ENCODE results near the gene ZNF556. TPM values are rescaled to one million over a fixed set of nuclear protein-coding genes. Genes with fewer than 3 reads are reported as not detected.
"Not testable (repeated sequence)": the region's sequence is repeated elsewhere in the genome, so short reads cannot be mapped to it uniquely, and the experiment has no call there.

Gene ZNF556
- total RNA-seq, 1 experiment from 2014 or later, result not detected

DNA sequence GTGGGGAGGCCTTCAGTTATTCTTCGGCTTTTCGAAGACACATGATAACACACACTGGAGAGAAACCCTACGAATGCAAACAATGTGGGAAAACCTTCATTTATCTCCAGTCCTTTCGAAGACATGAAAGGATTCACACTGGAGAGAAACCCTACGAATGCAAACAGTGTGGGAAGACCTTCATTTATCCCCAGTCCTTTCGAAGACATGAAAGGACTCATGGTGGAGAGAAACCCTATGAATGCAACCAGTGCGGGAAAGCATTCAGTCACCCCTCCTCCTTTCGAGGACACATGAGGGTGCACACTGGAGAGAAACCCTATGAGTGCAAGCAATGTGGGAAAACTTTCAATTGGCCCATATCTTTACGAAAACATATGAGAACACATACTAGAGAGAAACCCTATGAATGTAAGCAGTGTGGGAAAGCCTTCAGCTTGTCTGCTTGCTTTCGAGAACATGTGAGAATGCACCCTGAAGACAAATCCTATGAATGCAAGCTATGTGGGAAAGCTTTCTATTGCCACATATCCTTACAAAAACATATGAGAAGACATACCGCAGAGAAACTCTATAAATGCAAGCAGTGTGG, 14.0 kb upstream of the ZNF556 start:
- DNase-seq (ENCODE audit: low spot score), result no peak

DNA sequence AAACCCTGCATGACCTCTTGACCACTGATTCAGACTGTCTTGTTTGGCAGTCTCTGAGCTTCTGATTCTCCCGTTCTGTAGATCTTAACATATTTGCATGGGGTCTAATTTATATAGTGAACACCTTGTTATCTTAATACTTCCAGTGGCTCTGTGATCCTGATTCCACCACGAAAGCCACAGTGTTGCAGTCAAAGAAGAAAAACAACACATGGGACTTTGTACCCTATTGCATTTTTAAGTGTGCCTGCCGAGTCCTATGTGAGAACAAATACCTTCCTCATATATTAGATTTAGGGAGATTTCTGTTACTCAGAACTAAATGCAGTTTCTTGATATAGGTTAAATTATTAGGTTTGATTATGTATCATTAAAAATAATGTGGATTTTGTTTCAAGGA, 12.3 kb upstream of the ZNF556 start:
- no peak for DNase-seq (ENCODE audit: low spot score)

DNA sequence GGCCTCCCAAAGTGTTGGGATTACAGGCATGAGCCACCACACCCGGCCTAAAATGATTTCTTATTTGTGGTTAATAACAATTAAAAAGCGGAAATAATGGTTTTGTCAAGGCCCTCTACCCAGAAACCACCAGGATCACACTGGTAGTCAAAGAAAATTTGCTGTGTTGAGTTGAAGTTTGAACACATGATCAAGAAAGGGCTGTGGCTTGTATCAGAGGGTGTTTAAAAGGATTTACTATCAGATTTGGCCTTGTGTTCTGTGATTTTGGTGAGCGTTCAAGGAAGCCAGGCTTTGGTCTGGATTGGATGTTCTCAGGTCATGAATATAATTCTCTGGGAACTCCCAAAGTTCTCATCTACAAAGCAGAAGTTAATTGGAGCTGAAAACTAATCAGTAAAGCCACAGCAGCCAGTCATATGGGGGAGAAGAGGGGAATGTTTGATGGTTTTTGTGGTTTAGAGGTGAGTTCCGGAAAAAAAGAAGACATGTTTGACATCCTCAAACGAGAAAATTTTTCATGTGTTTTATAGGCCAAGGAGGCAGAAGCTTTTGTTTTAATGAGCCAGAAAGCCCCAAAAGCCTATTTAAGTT, 10.6 kb upstream of the ZNF556 start:
- no peak for DNase-seq (ENCODE audit: low spot score)

DNA sequence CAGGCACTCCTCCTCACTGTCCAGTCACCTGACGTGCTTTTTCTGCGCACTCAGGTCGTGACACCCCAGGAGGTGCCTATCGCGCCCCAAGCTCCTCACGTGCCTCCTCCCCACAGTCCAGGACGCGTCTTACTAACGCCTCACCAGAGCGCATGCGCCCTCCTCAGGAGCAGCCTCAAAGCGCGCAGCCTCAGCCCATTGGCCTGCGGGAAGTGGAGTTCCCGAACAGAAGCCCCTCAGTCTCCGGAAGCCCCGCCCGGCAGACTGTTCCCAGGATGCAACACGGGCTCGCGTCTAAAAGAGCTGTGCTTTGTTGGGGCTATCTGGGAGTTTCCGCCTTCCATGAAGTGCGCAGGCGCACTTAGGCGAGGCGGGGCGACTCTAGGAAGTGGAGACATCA, 8.3 kb upstream of the ZNF556 start:
- no peak for DNase-seq (ENCODE audit: low spot score)

- DNase-seq (ENCODE audit: low spot score), result no peak
Observed at GRCh38 chr19:2863816-2864215, 3.3 kb upstream of the ZNF556 start.

DNA sequence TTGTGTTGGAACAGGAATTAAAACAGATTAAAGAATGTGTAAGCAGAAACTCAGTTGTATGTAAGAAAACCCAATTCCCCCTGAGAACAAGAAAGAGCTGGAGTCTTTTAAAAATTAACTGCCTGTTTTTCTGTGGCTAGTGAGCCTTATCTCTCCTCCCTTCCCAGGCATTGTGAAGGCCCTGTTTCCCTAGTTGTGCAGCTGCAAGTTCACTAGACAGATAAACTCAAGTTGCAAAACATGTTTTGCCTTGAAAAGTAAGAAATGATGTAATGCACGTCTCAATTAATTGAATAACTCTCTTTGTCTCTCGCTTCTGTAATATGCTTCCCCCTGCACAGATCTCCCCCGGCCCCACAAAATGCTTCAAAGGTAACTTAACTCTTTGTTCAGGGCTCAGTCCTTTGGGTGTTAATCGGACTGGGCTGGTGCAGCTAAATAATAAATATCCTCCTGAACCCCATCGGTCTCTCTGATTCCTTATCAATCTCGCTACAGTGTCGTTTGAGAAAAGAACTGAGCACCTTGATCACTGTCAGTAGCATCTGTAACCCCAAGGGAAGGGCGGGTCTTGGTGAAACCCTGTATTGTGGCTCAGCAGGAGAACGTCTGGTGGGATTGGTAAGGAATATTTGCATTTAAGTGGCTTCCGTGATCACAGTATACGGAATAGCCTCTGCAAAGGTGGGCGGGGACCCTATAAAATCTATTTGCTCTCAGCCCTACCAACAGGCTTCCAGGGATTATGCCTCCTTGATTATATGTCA, 1.6 kb upstream of the ZNF556 start:
- DNase-seq (ENCODE audit: low spot score), result no peak

DNA sequence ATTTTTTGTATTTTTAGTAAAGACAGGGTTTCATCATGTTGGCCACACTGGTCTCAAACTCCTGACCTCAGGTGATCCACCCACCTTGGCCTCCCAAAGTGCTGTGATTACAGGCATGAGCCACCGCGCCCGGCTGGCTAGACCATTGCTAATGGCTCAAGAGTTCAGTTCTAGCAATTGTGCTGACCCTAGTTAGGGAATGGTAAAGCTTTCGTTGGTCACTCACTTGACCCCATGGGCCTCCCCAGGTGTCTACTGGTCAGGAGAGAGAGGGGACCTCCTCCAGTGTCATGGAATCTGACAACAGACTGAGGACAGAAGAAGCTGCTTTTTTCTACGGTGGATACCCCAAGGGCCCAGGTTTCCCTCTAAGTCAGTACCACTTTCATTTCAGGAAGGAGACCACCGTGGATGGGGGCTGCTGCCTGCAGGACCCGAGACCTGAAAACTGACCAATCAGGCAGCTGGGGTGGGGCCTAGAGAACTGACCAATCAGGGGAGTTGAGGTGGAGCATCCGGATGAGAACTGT, 575 bp upstream of the ZNF556 start:
- no peak for DNase-seq (ENCODE audit: low spot score)

- DNase-seq (ENCODE audit: low spot score), result no peak
Observed at GRCh38 chr19:2869618-2870017, 2.5 kb downstream of the ZNF556 start.

- DNase-seq (ENCODE audit: low spot score), result not testable (repeated sequence)
Observed at GRCh38 chr19:2872175-2872574, 5.0 kb downstream of the ZNF556 start.

DNA sequence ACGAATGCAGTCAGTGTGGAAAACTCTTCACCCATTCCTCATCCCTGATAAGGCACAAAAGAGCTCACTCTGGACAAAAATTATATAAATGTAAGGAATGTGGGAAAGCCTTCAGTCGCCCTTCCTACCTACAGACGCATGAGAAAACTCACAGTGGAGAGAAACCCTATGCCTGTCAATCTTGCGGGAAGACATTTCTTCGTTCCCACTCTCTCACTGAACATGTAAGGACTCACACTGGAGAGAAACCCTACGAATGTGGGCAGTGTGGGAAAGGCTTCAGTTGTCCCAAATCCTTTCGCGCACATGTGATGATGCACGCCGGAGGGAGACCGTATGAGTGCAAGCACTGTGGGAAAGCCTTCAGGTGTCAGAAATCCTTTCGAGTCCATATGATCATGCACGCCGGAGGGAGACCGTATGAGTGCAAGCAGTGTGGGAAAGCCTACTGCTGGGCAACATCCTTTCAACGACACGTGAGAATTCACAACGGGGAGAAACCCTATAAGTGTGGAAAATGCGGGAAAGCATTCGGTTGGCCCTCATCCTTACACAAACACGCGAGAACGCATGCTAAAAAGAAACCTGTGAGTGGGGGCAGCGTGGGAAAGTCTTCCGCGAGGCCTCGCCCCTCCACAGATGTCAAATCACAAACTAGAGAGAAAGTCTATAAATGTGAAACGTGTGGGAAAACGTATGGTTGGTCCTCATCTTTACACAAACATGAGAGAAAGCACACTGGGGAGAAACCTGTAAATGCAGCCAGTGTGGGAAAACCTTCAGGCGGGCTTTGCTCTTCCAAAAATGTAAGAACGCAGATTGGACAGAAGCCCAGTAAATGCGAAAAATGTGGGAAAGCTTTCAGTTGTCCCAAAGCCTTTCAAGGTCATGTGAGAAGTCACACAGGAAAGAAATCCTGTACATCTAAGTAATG, 10.5 kb downstream of the ZNF556 start:
- no peak for DNase-seq (ENCODE audit: low spot score)

DNA sequence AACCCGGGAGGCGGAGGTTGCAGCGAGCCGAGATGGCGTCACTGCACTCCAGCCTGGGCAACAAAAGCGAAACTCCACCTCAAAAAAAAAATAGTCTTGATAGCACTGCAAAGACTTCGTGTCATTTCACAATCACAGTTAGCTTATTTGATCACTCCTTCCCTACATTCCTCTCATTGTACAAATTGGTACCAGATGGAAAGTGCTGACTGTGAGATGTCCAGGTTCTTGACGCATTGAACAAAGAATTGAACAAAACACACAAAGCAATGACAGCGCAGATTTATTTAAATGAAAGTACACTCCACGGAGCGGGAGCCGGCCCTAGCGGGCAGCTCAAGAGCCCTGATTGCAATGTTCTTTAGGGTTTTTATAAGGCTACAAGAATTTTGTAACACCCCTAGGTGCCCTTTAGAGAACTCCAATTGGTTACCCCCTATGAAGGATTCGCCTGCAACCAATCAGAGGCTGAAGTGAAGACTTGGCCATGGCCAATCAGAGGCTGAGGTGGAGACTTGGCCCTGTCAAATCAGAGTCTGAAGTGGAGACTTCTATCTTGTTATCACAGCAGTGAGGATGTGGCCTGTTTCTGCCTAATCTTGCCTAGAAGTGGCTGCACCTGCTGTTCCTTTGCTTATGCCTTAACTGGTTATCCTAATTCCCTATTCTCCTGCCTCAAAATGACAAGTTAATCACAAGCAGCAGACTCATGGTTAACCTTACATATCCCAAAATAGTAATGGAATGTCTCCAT, 16.7 kb downstream of the ZNF556 start:
- DNase-seq (ENCODE audit: low spot score), result no peak

DNA sequence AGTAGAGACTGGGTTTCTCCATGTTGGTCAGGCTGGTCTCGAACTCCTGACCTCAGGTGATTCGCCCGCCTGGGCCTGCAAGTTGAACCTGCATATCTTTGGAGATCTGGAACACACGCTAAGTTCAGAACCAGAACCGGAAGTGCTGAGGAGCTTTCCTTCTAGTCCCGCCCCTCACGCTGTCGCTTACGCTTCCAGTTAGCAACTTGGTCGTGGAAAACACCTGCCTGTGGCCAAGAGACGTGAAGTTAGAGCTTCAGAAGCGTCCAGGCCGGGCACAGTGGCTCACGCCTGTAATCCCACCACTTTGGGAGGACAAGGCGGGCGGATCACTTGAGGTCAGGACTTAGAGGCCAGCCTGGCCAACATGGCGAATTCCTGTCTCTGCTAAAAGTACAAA, 18.6 kb downstream of the ZNF556 start:
- no peak for DNase-seq (ENCODE audit: low spot score)

GRCh38 chr19:2887391-2887914, 20.3 kb downstream of the ZNF556 start:
- peak; percentile 59 for DNase-seq (ENCODE audit: low spot score)

- DNase-seq (ENCODE audit: low spot score), result no peak
Observed at GRCh38 chr19:2888731-2889224, 21.6 kb downstream of the ZNF556 start.

DNA sequence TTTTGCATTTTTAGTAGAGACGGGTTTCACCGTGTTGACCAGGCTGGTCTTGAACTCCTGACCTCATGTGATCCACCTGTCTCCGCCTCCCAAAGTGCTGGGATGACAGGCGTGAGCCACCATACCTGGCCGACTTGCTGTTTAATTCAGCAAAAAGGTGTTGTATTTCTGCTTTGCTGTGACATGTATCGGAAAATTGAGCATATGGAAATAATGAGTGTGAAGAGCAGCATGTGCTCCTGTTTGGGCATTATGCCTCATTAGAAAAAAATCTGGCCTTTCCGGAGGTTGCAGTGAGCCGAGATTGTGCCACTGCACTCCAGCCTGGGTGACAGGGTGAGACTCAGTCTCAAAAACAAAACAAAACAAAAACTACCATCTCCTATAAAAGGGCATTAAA, 23.4 kb downstream of the ZNF556 start:
- DNase-seq (ENCODE audit: low spot score), result not testable (repeated sequence)

GRCh38 chr19:2896694-2897093, 29.6 kb downstream of the ZNF556 start:
- DNase-seq (ENCODE audit: low spot score), result no peak

DNA sequence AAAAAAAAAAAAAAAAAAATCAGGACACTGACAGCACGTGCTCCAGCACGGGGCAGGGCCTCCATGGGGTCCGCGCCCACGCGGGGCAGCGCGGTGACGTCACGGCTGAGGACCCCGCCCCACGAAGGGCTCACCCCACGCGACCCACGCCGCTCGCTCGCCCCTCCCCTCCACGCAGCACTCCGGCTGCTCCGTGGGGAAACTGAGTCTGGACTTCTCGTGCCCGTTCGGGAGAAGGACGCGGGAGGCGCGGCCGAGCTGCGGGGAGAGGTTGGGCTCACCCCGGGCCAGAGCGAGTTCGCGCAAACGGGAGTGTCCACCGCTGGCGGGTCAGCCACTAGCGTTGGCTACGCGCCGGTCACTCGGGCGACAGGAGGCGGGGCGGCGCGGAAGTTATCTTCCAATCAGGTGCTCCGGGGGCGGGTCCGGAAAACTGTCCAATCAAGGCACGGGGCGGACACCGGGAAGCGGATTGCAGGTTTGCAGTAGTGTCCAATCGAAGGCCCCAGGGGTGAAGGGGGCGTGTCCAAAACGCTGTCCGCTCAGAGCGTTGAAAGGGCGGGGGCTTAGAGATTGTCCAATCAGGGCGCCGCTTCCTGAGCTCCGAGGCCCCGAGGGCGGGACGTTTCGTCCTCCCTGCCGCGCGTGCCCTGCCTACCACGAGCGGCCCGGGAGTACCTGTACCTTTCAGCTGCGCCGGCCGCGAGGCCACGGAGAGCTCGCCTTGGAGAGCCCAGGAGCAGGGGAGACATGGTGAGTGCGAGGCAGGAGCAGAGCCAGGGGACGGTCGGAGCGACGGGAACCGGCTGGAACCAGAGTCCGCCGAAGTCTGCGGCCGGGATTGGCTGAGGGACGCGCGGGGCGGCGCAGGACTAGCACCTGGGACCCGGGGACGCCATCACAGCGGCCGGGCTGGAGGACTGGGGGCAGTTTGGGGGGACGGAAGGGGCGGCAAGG, 33.4 kb downstream of the ZNF556 start, which contains the start of gene ZNF57:
Gene ZNF57, plus strand, starts transcription at position 633 of the 957 bp plus-strand sequence. Its CDS starts 118 bp downstream, at position 751.
- DNase-seq (ENCODE audit: low spot score), result peak; percentile 99

DNA sequence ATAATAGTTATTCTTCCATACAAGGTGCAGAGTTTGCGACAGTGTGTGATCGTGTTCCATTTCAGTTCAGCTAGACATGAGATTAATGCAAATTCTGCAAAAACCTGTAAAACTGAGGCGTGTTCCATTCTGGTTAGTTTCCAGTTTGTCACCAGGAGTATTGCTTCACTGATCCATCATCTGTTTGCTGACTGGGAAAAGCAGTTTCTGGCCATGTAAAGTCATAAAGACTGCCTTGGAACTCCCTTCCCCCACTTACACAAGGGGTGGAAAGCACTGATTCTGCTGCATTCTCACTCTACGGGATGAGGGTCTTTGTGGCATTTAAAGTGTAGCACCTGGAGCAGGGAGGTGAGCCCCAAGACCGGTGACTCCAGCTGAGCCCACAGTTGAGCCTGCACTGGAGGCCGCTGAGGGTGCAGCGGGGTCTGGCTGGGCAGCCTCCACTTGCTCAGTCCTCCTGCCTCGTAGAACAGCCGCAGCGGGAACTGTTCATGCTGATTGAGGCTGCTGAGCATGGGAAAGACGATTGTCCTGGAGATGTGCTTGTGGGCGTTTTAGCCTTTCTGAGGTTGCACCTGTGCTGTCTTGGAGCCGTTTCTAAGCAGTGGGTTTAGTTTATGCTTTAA, 35.6 kb downstream of the ZNF556 start:
- no peak for DNase-seq (ENCODE audit: low spot score)

DNA sequence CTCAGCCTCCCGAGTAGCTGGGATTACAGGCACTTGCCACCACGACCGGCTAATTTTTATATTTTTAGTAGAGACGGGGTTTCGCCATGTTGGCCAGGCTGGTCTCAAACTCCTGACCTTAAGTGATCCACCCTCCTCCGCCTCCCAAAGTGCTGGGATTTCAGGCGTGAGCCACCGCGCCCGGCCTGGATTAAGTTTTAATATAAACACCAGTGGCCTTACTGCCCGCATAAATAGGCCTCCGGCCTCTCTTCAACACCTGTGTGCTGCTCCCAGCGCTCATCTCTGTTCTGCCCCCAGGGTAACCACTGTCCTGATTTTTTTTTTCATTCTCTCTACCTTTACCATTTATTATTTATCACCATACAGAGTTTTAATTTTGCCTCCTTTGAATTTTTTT, 36.2 kb downstream of the ZNF556 start:
- DNase-seq (ENCODE audit: low spot score), result not testable (repeated sequence)
